Activated CD8-positive, alpha-beta memory T cell treated with anti-CD3 and anti-CD28 coated beads, Interleukin-2, amount 50 U/mL, for 48 hours (primary cell): ENCODE results near the gene HELZ.
A peak's percentile ranks its signal among the peaks of the same experiment; 100 is the strongest.
"Not testable (repeated sequence)": the region's sequence is repeated elsewhere in the genome, so short reads cannot be mapped to it uniquely, and the experiment has no call there.

Experiments used
- DNase-seq: peaks from one replicate; pipeline ENCODE4 v3.0.0-alpha.2; 2020

Gene HELZ

GRCh38 chr17:67245073-67245693 lies at the start of gene HELZ:
Gene HELZ (minus strand): TSS chr17:67245196. CDS start chr17:67218804, 26,392 bp downstream.
- peak; percentile 83 for DNase-seq

GRCh38 chr17:67293251-67294203 lies 48.5 kb upstream of the HELZ start:
- peak; percentile 79 for DNase-seq

GRCh38 chr17:67290711-67291291 lies 45.8 kb upstream of the HELZ start:
- no peak for DNase-seq

- no peak for DNase-seq
Observed at GRCh38 chr17:67290244-67290643, 45.2 kb upstream of the HELZ start.

- DNase-seq: no peak
Observed at GRCh38 chr17:67289181-67289876, 44.3 kb upstream of the HELZ start.

GRCh38 chr17:67286826-67287225 lies 41.8 kb upstream of the HELZ start:
- not testable (repeated sequence) for DNase-seq

- no peak for DNase-seq
Observed at GRCh38 chr17:67285360-67285759, 40.4 kb upstream of the HELZ start.

GRCh38 chr17:67283731-67284516 lies 38.9 kb upstream of the HELZ start:
- no peak for DNase-seq

- DNase-seq: no peak
Observed at GRCh38 chr17:67281743-67282142, 36.7 kb upstream of the HELZ start.

GRCh38 chr17:67281053-67281452 lies 36.1 kb upstream of the HELZ start:
- no peak for DNase-seq

GRCh38 chr17:67280279-67280678 lies 35.3 kb upstream of the HELZ start:
- no peak for DNase-seq

- DNase-seq: no peak
Observed at GRCh38 chr17:67279115-67279514, 34.1 kb upstream of the HELZ start.

- DNase-seq: no peak
Observed at GRCh38 chr17:67278363-67278762, 33.4 kb upstream of the HELZ start.

- no peak for DNase-seq
Observed at GRCh38 chr17:67276075-67276474, 31.1 kb upstream of the HELZ start.

GRCh38 chr17:67274466-67274865 lies 29.5 kb upstream of the HELZ start:
- no peak for DNase-seq

GRCh38 chr17:67273900-67274299 lies 28.9 kb upstream of the HELZ start:
- no peak for DNase-seq

GRCh38 chr17:67272312-67273047 lies 27.5 kb upstream of the HELZ start:
- DNase-seq: no peak

GRCh38 chr17:67271187-67271586 lies 26.2 kb upstream of the HELZ start:
- not testable (repeated sequence) for DNase-seq

GRCh38 chr17:67270416-67270815 lies 25.4 kb upstream of the HELZ start:
- no peak for DNase-seq

- no peak for DNase-seq
Observed at GRCh38 chr17:67266496-67266895, 21.5 kb upstream of the HELZ start.

GRCh38 chr17:67265436-67266019 lies 20.5 kb upstream of the HELZ start:
- no peak for DNase-seq
